GM21447 (cell line): Measurements from ENCODE around the gene PARD3.
"Not testable (repeated sequence)": the region's sequence is repeated elsewhere in the genome, so short reads cannot be mapped to it uniquely, and the experiment has no call there.

Source experiments
- ATAC-seq: cut with Tn5 transposase; IDR thresholded peaks from one replicate; pipeline ENCODE4 v1.9.1; 2021; ENCODE audit not compliant: unreplicated experiment

Gene PARD3

DNA sequence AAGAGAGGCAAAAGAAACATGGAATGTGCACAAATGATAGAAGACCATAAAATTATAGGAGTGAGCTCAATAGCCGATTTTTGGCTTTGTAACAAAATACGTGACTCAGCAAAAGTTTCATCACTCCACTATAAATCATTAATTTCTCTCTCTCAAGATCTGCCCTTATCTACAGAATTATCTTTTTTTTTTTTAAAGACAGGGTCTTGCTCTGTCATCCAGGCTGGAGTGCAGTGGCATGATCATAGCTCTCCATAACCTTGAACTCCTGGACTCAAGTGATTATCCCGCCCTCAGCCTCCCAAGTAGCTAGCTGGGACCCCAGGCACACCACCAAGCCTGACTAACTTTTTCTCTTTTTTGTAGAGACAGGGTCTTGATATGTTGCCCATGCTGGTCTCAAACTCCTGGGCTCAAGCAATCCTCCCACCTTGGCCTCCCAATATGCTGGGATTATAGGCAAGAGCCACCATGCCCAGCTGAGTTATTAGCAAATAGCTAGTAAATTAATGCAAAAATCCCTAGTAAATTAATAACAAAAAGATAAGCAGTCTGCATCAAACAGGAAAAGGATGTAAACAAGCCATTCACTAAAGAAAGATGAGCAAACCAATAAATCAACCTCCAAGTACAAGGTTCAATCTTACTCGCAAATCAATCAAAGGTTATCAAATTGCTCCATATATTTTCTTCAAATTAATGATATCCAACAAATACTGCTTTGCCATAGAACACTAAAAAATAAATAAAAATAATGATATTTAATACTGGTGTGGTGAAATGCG is 450.7 kb downstream of the PARD3 start:
- no peak for ATAC-seq

DNA sequence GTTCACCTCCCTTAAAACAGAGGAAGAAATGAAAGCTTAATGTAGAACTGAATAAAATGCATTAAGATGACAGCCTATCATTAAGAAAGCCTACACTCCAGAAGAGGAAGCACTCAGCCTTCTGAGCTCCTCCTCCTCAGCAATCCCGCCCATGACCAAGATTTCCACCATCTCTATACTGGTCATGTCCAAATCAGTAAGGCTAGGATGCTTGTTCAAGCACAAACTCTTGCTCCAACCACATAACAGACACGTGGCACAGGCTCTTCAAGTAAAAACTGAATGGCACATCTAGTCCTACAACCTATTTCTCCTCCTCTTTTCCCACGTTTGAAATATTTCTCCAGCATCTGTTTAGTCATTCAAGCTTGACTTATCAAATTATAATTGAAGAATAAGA is 454.1 kb downstream of the PARD3 start:
- no peak for ATAC-seq

DNA sequence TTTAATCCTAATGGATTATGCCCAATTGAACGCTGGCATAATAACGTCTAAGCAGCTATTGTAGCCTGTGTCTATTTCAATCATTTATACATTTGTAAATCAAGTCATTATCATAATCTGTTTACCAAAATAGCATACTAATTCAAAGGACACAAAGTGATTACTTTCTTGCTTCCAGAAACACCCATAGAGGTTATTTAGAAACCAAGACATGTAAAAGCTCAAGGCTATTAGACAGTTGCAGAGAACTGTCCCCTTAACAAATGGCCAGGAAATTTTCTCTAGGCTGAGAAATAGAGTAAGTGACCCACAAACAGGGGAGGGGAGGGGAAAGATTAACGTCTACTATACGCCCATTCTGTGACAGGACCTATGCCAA is 455.7 kb downstream of the PARD3 start:
- no peak for ATAC-seq

DNA sequence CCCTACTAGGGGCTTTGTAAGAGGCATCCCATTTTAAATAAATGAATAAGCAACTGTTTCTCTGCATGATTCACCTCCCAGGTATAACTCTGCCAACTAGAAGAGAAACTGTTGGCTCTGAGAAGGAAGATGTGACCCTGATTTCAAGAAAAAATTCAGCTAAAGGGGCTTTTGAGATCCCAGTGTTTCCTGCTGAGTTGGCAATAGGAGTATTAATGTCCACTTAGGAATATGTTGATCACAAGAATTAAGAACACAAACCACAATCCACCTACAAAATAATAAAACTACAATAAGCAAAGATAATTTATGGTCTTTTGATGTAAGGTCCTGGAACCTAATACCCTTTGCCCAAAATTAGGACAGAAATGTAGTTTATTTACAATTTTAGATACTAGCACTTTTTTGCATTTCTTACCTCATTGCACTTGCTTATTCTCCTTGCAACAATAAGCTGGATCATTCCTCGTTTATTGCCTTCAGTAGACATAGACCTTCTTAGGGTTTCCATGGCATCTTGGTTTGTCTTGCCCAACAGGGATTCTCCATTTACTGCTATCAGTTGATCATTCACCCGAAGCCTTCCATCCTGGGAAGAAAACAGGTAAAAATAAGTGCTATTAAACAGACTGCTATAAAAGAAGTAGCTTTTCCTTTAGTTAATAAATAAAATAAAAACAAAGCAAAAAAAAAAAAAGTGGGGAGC is 456.2 kb downstream of the PARD3 start:
- ATAC-seq = no peak

DNA sequence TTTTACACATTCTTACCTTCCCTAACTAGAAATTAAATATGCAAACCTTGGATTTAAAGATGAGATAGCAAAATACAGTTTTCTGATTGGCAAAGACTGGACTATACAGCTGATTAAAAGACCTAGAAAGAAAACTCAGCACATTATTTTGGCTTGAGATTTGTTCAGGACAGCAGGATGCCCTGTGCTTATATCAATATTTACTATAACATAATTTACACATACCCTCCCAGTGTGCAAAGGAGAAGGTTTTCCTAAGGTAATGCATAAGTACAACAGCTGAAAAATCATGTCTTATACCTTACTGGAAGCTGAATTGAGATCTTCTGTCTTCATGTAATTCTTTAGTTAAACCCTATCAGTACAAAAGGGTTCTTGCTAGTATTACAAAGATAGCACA is 458.6 kb downstream of the PARD3 start:
- ATAC-seq = no peak

DNA sequence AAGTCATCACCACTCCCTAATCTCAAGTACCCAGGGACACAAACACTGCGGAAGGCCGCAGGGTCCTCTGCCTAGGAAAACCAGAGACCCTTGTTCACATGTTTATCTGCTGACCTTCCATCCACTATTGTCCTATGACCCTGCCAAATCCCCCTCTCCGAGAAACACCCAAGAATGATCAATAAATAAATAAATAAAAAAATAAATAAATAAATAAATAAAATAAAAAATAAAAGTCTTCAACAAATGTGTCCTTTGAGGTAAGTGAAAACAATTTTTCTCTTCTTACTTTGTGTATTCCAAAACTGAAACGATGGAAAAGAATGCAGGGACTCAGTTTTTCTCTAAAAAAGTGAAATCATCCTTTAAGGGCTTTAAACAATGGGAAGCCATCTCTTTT is 461.6 kb downstream of the PARD3 start:
- ATAC-seq = not testable (repeated sequence)

DNA sequence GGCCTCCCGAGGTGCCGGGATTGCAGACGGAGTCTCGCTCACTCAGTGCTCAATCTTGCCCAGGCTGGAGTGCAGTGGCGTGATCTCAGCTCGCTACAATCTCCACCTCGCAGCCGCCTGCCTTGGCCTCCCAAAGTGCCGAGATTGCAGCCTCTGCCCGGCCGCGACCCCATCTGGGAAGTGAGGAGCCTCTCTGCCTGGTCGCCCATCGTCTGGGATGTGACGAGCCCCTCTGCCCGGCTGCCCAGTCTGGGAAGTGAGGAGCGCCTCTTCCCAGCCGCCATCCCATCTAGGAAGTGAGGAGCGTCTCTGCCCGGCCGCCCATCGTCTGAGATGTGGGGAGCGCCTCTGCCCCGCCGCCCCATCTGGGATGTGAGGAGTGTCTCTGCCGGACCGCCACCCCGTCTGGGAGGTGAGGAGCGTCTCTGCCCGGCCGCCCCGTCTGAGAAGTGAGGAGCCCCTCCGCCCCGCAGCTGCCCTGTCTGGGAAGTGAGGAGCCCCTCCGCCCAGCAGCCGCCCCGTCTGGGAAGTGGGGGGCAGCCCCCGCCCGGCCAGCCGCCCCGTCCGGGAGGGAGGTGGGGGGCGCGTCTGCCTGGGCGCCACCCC is 462.4 kb downstream of the PARD3 start:
- not testable (repeated sequence) for ATAC-seq

DNA sequence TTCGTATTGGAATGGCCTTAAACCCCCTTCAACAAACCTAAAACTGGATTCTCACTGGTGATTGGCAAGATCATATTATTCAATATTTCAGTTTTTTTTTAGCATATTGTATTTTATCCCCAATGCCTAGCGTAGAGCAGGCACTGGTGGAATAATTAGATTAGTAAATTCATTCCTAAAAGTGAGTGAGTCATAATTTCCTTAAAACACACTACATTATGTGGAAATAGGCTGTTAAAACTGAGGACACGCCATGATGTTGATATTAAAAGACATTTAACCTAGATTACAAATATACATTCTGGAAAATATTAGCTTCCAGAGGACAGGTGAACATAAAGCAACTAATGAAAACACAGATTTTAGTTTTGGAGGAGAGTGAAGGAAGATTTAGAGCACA is 463.9 kb downstream of the PARD3 start:
- no peak for ATAC-seq

DNA sequence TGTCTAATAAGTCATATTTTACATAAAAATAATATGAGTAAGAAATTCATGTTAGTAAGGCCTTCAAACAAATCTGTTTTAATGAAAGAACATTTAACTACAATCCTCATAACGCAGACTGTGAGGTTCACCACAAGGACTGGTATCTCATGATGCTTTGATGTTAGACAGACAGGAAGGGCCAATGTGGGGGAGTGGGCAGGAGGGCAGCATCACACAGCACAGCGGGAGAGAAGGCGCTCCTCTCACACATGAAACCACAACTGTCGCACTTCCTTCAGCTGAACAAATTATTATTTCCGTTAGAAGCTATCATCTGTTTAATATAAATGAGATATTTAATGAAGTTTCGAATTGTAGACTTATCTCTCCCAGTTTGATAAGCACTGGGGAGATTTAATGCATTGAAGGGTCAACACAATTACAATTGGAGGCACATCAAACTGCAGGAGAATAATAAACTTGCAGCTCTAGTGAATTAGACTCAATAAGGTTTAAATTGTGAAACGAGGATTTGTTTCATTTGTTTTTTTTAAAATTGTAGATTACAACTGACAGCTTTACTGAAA is 466.1 kb downstream of the PARD3 start:
- no peak for ATAC-seq

DNA sequence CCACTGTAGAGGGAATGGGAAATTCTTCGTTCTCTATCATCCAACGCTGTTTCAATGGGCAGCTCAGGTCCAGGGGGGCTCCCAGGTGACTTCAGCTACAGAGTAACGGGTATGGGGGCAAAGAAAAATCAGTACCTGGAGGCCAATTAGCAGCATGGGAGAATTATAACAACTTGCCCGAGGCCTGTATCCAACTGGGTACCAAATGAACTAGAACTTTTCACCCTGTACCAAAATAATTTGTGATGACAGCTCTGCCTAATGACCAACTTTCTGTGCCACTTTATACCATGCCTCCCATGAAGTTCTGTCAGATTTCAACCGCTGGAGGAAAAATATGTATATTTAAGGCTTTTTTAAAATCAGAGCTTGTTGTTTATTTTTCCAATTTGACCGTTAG is 467.1 kb downstream of the PARD3 start:
- ATAC-seq = no peak

DNA sequence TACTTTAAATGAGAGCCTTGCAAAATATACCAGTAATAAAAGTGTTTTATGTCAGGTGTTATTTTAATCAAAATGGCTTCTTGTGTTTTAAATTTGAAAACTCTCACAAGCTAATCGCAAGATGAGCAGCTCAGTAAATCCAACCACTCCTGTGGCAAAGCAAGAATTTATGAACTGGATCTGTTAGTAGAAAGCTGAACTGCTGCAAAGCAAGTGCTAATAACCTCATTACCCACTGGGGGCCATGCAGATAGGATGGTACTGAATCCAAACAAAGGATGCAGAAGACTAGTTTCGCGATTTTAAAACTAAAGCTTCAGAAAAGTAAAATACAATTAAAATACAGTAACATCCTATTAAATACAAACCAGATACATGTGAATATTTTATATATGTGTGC is 468.0 kb downstream of the PARD3 start:
- ATAC-seq = no peak

DNA sequence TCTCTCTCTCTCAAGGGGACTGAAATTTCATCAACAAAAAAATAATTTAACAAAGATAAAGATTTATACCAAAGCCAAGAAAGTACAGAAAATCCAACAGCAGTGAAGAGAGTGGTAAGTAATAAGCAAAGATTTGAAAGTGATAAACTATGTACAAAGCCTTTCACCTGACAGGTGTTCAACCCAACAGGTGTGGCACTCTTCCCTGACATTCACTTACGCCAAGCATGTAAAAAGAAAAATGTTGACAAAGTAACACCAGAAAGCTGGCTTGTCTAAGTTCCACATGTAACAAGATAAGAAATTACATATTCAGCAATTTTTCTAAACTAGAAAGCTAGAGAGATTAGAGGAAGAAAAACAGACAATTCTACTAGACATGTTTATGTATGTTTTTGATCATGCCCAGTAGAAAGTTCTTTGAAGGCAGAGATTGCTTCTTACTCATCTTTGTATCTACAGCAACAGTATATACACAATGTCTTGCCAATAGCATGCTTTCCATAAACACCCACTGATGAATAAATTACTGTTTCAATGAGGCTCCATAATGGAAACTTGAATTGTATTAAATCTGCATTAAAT is 468.5 kb downstream of the PARD3 start:
- no peak for ATAC-seq

DNA sequence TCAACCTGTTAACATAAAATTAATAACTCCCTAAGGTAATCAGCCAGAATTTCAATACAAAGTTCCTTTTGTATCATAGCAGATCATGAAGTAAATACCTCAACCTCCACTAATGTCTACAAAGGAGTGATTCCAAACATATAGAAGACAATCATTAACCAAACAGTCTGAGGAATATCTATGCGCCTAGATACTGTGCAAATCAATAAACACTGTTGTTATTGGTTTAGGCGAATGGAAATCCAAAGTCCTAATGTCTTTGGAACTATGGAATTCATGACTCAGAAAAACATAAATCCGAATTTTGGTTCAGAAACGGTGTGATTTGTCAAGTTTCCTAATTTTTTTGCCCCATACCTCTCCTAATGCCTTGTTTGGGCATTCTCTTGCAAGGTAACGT is 469.7 kb downstream of the PARD3 start:
- no peak for ATAC-seq

DNA sequence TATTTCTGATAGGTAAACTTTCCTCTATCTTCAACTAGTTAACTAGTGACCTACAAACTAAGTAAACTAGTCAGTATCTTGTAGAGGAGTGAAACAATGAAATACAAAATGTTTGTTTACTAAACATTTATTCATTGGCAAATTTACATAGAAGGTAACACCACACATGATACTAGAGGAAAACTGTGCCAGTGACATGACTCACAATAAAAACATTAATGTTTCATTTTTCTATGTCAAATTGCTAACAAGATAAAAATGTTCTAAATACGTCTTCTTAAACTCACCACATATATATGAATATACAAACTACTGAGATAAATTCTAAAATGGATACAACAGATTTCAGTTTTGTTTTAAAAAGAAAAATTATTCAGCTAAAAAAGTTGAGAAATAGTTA is 471.3 kb downstream of the PARD3 start:
- no peak for ATAC-seq

DNA sequence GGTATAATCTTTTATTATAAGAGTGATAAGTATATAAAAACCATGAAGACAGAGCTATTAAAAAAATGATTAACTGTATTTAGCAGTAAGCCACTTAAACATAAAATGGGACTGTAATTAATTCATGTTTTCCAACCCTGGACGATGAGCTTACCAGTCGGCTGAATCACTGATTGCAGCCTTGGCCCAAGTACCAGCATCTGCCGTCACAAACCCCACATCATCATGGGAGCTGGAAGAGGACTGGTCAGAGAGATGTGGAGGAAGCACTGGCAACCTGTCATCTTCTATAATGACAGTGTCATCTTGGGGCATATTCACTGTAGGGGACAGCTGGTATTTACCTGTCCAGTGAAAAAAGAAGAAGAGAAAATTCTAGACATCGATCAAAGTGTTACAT is 473.6 kb downstream of the PARD3 start:
- ATAC-seq = no peak

DNA sequence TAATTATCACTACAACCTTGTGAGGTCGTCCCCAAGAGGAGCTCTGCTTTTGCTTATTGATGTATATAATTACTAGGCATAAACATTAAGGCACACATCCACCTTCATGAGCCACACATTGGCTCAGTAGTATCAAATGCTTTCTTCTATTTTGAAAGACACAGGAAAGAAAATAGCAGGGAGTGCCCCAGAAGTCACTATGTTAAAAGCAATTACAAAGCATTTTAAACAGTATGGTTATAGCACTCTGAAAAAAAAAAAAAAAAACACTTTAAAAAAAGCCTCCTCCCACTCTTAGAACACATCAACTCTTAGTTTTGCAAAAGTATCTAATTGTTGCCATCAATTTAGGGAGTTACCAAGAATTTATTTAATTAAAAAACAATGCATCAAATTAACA is 474.2 kb downstream of the PARD3 start:
- ATAC-seq = no peak

DNA sequence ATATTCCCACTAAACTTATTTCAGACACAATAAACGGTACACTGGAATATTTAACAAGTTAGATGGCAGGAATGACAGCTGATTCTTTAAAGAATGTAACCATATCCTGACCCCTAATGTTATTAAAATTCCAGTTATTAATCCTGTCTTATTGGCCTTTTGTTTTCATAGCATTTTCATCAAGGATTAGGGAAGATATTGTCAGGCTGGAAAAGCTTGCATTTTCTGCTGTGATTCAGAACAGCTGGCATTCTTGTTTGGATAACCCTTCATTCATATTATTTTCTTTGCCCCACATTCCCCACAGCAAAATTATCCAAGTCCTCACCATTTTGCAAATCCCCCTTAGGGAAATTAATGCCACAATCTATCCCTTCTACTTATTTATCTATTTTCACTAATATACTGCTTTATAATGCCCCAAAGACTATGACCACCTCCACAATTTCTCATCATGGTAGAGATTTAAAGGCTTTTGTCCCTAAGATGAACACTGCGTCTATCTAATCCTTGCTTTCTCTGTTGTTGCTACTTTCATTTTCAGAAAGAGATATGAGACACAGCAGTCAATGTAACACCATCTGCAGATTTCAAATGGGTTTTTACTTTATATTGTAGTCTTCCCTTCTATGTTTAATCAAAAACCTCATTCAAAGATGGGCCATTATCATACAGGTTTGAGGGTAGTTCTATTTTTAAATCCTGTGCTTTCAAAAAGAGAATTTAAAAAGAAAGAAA is 475.1 kb downstream of the PARD3 start:
- no peak for ATAC-seq

DNA sequence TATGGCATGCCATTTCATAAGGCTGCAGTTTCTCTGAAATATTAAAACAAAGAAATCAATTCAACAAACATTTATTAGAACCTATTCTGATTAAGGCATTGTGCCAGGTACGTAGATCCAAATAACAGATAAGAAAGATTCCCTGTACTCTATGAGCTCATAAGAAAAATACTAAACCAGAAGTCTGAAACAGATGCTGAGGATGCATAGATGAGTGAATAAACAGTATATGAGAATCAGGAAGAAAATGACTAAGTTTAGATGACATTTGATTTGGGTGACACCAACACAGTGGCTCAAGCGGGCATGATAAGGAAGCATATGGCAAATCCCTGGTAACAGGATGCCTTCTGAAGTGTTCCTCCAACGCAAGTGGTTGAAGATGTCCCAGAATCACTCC is 477.2 kb downstream of the PARD3 start:
- no peak for ATAC-seq

DNA sequence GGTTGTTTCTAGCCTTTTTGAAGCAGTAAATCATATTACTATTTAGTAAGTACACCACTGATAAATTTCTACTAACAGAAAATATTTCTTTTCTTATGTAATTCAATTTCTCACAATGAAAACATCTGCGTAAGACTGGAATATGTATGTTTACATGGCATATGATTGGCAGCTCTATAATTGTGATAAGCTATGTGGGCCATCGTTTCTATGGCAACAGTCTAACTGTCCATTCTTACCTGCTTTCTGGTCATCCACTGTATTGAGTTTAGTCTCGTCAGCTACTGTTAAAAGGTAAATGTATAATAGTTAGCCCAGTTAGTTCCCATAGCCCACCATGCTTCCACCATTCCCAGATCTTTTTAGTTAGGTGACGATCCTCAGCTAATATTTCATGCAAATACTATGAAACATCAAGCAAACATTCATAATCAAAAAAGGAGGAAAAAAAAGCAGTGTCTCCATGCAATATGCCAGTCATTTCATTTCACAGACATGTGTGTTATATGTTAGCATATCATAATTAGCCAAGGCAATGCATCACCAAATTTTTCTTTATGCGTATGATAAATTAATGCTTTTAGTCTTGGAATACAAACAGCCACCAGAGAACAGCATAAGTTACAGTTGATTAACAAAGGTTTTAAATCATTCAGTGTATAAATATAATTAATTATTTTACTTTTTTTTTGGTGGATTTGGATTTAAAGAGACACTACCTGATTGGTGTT is 479.0 kb downstream of the PARD3 start:
- no peak for ATAC-seq

DNA sequence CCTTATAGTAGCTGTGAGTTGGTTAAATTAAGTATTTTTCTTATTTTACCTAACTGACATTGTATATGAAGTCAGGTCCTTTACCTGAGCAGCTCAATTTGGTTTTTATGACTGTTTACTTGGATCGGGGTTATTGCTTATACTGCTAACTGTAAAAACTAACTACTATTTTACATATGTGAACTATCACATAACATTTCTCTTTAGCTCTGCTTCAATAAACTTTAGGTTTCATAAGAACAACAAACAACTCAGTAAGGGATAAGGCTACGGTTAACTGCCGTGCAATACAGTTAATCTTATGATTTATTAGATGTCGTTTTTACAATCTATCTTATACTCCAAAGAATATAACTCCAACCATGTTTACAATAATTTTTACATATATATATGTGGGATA is 480.2 kb downstream of the PARD3 start:
- ATAC-seq = no peak
